NCI-H2227 (cell line): ENCODE results near the gene GAL3ST3.
A peak's percentile ranks its signal among the peaks of the same experiment; 100 is the strongest.
"Not testable (repeated sequence)": the region's sequence is repeated elsewhere in the genome, so short reads cannot be mapped to it uniquely, and the experiment has no call there.

Source experiments
- DNase-seq: peaks from one replicate; lab custom pipeline; 2025; ENCODE audit not compliant: unreplicated experiment; lab: John Stamatoyannopoulos, UW

The GAL3ST3 gene, protein sequence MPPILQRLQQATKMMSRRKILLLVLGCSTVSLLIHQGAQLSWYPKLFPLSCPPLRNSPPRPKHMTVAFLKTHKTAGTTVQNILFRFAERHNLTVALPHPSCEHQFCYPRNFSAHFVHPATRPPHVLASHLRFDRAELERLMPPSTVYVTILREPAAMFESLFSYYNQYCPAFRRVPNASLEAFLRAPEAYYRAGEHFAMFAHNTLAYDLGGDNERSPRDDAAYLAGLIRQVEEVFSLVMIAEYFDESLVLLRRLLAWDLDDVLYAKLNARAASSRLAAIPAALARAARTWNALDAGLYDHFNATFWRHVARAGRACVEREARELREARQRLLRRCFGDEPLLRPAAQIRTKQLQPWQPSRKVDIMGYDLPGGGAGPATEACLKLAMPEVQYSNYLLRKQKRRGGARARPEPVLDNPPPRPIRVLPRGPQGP

GRCh38 chr11:66048547-66049323, at the start of gene GAL3ST3:
GAL3ST3 (minus strand) TSS chr11:66049161; CDS start chr11:66045415, 3,746 bp downstream.
- peak; percentile 83 for DNase-seq

DNA sequence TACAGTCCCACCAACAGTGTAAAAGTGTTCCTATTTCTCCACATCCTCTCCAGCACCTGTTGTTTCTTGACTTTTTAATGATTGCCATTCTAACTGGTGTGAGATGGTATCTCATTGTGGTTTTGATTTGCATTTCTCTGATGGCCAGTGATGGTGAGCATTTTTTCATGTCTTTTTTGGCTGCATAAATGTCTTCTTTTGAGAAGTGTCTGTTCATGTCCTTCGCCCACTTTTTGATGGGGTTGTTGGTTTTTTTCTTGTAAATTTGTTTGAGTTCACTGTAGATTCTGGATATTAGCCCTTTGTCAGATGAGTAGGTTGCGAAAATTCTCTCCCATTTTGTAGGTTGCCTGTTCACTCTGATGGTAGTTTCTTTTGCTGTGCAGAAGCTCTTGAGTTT, 43.2 kb upstream of the GAL3ST3 start:
- not testable (repeated sequence) for DNase-seq

- DNase-seq, result no peak
Measured at GRCh38 chr11:66090288-66090687, 41.3 kb upstream of the GAL3ST3 start.

DNA sequence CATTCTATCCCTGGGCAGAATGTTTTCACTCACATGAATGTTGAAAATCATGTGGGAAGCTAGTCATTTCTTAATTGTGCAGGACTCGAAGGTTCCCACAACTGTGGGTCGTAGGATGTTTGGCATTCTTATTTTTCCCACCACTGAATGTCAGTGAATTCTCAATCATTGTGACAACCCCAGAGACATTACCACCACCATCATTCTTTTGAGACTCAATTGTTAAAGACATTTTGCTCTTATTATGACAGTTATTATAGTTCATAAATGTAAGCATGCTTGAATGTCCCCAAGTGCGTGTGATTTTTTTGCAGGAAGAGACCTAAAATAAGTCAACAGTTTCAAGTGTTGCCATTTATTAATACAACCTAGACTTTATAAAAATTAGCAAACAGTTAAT, 40.1 kb upstream of the GAL3ST3 start:
- no peak for DNase-seq

GRCh38 chr11:66087148-66087908, 38.4 kb upstream of the GAL3ST3 start:
- no peak for DNase-seq

- DNase-seq, result no peak
Measured at GRCh38 chr11:66084821-66085475, 36.0 kb upstream of the GAL3ST3 start.

GRCh38 chr11:66083767-66084166, 34.8 kb upstream of the GAL3ST3 start:
- DNase-seq, result no peak

GRCh38 chr11:66082946-66083698, 34.2 kb upstream of the GAL3ST3 start:
- peak; percentile 79 for DNase-seq

GRCh38 chr11:66081505-66081904, 32.5 kb upstream of the GAL3ST3 start:
- DNase-seq, result no peak

DNA sequence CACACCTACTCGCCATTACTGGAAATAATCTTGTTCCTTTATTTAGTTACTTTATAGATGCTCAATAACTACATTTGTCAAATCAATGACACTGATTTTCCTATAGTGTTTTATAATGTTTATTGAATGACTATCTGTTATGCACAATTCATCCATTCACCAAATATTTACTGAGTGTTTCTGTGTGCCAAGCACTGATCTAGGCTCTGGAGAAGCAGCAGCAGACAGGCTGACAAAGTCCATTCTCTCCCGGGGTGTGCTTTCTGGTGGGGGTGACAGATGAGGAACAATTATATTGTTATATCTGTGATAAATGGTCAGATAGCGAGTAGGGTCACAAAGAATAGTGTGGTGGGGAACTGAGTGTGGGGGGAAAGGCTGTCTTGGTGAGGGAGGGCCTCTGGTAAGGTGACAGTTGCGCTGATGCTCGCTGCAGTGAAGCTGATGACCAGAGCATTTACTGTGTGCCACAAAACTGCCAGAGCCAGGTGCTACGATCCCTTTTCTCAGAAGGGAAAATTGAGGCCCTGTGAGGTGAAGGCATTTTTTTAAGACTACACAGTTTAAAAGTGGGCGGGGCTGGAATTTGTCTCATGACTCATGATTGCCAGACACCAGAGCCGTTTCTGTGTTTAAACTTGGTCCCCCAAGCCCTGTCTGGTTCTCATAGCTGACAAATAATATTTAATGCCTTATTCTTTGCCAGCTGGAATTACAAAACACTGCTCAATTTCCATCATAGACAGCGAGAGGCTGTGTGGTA, 31.3 kb upstream of the GAL3ST3 start:
- no peak for DNase-seq

DNA sequence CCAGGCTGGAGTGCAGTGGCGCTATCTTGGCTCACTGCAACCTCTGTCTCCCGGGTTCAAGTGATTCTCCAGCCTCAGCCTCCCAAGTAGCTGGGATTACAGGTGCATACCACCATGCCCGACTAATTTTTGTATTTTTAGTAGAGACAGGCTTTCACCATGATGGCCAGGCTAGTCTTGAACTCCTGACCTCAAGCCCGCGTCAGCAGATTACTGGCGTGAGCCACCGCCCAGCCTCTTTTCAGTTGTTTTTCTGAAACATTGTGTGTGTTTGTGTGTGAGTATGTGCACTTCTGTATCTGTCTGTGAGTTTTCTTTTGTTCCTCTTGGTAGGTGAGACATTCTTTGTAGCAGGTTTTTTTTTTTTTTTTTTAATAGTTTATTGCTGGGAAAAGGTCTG, 30.0 kb upstream of the GAL3ST3 start:
- DNase-seq, result not testable (repeated sequence)

- no peak for DNase-seq
Measured at GRCh38 chr11:66077927-66078326, 29.0 kb upstream of the GAL3ST3 start.

- DNase-seq, result no peak
Measured at GRCh38 chr11:66076561-66076960, 27.6 kb upstream of the GAL3ST3 start.

- no peak for DNase-seq
Measured at GRCh38 chr11:66075273-66075672, 26.3 kb upstream of the GAL3ST3 start.

DNA sequence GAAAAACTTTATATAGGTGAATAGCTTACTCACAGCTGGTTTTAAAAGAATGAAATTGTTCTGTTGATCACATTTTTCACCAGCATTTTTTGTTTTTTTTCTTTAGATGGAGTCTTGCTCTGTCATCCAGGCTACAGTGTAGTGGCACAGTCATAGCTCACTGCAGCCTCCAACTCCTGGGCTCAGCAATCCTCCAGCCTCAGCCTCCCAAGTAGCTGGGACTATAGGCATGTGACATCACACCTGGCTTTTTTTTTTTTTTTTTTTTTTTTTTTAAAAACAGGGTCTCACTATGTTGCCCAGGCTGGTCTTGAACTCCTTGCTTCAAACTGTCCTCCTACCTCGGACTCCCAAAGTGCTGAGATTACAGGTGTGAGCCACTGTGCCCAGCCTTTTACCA, 24.7 kb upstream of the GAL3ST3 start:
- no peak for DNase-seq

DNA sequence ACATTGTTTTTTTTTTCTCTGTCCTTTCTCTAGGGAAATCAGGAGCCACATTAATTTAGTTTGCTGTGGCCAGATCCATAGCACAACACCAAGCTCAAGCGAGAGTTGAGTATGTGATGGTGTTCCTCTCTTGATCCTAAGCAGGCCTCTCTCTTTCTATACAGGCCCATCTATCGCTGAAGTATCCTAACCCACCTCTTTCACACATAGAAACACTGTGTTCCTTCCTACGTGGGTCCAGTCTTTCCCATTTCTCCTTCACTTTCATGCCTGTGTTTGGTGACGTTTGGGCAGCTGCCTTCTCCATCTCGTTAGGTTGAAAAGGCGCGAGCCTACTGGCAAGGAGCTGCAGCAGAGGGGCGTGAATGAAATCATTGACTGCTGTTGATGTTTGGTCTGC, 23.6 kb upstream of the GAL3ST3 start:
- DNase-seq, result no peak

GRCh38 chr11:66072081-66072480, 23.1 kb upstream of the GAL3ST3 start:
- DNase-seq, result no peak

GRCh38 chr11:66071381-66071801, 22.4 kb upstream of the GAL3ST3 start:
- DNase-seq, result no peak

- DNase-seq, result peak; percentile 58
Measured at GRCh38 chr11:66070604-66071380, 21.8 kb upstream of the GAL3ST3 start.
